HEK293 (cell line): ENCODE results near the gene RAC3.

ENCODE experiments used
- GLIS2 ChIP-seq: fragments of 450-650 bp; formaldehyde crosslinking; IDR thresholded peaks from 2 replicates; pipeline ENCODE4 v1.5.1; 2016; ENCODE audit warnings: missing biosample characterization, missing genetic modification characterization
- TF ChIP-seq, protein P1 (sequence below): fragments of 450-650 bp; formaldehyde crosslinking; IDR thresholded peaks from 2 replicates; pipeline ENCODE4 v1.5.1; 2016; ENCODE audit warnings: missing biosample characterization, missing genetic modification characterization

DNA sequence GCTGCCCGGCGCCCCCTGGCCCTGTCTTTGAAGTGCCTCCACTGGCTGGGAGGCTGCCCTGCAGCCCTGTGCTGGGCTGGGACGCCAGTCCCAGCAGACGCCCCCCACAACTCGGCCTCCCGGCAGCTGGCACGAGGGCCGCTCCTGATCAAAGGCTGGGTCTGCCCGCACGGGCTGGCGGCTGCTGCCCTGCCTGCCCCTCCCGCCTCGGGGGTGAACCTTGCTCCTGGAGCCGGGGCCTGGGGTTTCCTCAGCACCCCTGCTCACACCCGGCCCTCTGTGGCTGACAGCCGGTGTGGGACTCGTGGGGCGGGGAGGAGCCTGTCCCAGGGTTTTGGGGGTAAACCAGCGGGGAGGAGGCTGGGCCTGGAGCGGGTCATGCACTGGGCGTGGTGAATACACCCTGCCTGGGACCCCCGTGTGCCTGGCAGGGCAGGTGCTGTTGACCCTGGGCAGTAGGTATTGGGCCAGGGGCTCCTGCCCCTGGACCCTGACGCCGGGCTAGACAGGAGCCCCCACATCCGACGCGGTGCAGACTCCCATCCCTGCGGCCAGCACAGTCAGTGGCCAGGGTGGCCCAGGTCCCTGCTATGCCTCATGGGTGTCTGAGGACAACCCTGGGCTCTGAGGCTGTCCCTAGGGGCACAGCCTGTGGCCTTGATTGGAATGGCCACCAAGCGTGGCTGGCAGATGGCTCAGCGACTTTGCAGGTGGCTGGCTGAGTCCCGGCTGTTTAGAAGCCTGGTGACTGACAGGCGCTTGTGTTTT lies 30.5 kb upstream of the RAC3 start:
- TF ChIP-seq, protein P1, sequence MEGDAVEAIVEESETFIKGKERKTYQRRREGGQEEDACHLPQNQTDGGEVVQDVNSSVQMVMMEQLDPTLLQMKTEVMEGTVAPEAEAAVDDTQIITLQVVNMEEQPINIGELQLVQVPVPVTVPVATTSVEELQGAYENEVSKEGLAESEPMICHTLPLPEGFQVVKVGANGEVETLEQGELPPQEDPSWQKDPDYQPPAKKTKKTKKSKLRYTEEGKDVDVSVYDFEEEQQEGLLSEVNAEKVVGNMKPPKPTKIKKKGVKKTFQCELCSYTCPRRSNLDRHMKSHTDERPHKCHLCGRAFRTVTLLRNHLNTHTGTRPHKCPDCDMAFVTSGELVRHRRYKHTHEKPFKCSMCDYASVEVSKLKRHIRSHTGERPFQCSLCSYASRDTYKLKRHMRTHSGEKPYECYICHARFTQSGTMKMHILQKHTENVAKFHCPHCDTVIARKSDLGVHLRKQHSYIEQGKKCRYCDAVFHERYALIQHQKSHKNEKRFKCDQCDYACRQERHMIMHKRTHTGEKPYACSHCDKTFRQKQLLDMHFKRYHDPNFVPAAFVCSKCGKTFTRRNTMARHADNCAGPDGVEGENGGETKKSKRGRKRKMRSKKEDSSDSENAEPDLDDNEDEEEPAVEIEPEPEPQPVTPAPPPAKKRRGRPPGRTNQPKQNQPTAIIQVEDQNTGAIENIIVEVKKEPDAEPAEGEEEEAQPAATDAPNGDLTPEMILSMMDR (tag by site-specific recombination) = no peak
- no peak for TF ChIP-seq GLIS2 (tag by site-specific recombination)
